WI38 (cell line): ENCODE measurements around the gene IQGAP2.

ENCODE experiments used
- H3K4me3 ChIP-seq: 2 replicates; pipeline ENCODE4 v1.5.1; 2011; ENCODE audit warnings: low read depth, mild to moderate bottlenecking, control low read depth, low read length
- TF ChIP-seq, protein P1 (sequence below): IDR thresholded peaks from 2 replicates; pipeline ENCODE4 v1.5.1; 2012; ENCODE audit warnings: low read depth, mild to moderate bottlenecking, control low read depth, low read length

The IQGAP2 gene

DNA sequence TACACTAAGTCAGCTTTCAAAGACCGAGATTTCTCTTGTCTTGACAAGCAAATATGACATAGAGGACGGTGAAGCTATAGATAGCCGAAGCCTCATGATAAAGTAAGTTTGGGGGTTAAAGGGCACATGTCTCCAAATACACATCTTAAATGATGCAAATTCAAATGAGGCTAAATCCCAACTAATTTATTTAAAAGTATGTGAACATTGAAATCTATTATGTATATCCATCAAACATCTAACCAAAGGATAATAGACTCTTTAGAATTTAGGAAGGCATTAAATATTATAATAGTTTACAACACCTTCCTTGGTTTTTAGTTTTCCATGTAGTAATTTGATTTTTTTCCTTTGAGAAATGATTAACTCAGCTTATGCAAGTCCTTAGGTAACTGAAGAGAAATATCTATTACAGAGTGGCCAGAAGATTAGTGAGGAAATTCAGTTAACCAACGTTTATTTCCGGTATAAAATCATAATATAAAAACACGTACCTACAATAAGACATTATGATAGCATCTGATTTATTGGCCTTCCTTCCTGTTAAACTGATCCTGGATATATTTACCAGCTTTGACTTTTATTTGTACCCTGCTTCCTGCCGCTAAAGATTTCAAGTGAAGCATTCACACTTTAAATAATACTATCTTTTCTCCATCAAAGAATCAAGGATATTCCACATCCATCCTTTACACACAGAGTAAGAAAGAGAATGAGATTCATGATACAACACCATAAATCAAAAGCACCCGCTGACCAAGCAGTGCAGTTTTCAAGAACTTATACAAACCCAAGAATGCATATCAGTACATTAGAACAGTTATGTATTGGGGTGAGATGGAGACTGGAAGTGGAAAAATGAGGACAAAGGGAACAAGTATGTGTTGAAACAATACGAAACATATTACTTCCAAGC lies 281.0 kb downstream of the IQGAP2 start:
- H3K4me3 ChIP-seq: no peak overlapping the region
- TF ChIP-seq, protein P1, sequence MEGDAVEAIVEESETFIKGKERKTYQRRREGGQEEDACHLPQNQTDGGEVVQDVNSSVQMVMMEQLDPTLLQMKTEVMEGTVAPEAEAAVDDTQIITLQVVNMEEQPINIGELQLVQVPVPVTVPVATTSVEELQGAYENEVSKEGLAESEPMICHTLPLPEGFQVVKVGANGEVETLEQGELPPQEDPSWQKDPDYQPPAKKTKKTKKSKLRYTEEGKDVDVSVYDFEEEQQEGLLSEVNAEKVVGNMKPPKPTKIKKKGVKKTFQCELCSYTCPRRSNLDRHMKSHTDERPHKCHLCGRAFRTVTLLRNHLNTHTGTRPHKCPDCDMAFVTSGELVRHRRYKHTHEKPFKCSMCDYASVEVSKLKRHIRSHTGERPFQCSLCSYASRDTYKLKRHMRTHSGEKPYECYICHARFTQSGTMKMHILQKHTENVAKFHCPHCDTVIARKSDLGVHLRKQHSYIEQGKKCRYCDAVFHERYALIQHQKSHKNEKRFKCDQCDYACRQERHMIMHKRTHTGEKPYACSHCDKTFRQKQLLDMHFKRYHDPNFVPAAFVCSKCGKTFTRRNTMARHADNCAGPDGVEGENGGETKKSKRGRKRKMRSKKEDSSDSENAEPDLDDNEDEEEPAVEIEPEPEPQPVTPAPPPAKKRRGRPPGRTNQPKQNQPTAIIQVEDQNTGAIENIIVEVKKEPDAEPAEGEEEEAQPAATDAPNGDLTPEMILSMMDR: no peak

DNA sequence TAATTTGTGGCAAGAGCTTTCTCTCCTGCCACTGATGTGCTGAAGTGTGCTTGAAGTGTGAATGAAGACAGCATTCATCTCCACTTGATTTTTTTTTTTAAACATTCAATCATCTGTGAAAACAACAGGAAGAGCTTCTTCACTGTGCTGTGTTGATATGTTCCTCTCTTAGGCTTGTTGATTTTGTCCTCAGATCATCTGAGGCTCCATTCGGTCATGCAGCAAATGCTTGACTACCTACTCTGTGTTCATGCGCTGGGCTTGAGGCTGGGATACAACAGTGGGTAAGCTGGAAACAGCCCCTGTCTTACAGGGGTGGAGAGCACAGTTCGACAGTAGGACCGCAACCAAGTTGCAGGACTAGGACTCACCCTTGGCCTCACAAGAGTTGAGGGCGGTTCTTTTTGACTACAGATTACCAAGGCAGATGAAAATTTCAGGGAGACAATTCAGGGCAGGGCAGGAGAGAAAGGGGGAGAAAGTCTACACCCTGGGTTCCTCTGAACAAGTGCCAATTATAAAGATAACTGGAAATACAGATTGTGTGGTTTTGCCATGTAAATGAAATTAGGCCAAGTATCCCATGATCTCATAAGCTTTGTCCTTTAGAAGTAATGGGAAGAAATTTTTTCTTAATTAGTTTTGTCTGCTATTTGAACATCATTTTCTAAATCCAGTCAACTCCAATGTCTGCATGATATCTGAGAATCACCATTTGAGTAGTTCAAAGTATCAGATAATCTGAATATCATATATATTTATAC lies 281.9 kb downstream of the IQGAP2 start:
- TF ChIP-seq, protein P1: no peak
- no peak overlapping the region for H3K4me3 ChIP-seq

DNA sequence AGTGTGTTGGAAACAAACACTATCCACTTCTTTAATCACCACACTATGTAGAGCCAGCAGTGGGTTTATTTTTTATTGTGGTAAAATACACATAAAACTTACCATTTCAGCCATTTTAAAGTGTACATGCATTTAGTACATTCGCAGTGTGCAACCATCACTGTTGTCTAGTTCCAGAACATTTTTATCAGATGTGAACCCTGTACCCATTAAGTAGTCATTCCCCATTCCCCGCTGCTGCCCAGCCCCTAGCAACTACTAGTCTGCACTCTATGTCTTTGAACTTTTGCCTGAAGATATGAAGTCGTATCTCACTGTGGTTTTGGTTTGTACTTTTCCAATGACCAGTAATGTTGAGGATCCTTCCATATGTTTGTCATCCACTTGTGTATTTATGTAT lies 282.6 kb downstream of the IQGAP2 start:
- no peak overlapping the region for H3K4me3 ChIP-seq
- TF ChIP-seq, protein P1: no peak

DNA sequence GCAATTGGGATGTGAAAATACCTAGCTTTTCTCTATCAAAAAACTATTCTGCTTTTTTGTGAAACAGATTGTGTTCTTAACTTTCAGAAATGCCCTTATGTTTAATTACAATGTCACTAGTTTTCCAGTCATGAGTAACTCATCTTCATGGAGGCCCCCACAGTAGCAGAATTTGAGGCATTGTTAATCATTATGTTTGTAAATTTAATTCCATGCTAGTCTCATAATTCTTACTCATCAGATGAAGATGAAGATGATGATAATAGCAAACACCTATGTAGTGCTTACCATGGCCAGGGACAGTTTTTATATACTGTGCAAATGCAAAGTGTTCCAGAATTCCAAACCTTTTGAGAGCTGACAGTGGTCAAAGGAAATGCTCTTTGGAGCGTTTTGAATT lies 285.1 kb downstream of the IQGAP2 start:
- no peak overlapping the region for H3K4me3 ChIP-seq
- TF ChIP-seq, protein P1: no peak

DNA sequence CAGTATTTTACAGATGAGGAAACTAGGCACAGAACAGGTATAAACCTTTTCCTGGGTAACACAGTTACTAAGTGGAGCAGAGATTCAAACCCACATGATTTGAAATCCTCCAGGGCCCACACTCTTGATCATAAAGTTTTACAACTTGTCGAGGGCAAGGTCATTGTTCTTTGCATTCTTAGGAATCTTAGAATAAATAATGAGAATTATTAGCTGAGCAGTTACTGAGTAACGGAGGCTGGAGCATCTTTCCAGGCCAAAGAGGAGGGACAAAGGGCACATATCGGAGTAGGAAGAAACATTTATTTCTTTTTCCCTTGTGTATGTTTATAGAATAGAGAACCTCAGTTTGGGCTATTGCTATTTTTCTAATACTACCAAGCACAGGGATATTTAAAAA lies 285.8 kb downstream of the IQGAP2 start:
- no peak overlapping the region for H3K4me3 ChIP-seq
- TF ChIP-seq, protein P1: no peak

DNA sequence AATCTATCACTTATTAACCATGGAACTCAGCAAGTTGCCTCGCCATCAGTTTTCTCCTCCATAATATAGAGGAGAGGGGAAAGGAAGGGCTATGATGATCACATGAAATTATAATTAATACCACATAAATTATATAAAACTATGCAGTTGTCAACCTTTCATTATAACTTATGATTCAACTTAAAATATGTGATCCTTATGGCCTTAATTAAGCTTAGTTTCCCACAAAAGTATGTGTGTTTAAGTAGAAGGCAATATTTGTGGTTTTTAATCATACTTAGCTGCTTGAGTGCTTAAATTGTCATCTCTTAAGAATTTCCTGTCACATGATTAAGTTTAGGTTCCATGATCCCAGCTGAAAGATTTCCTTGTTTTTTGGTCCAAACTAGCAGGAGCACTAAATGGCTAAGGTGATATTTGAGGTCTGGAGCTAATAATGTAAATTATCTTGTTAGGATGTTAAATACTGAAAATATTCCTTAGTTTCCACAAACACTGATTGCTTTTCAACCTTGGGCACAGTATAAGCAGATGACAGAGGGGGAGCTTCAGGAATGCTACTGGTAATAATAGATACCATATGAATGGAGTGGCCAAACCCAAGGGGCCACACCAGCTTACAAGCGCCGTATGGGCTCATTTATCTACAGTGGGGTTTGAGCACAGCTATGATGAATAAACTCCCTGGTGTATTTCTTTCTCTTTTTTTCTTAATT lies 286.4 kb downstream of the IQGAP2 start:
- TF ChIP-seq, protein P1: no peak
- H3K4me3 ChIP-seq: no peak overlapping the region
